ENCODE measurements around the gene NDUFB1.

DNA sequence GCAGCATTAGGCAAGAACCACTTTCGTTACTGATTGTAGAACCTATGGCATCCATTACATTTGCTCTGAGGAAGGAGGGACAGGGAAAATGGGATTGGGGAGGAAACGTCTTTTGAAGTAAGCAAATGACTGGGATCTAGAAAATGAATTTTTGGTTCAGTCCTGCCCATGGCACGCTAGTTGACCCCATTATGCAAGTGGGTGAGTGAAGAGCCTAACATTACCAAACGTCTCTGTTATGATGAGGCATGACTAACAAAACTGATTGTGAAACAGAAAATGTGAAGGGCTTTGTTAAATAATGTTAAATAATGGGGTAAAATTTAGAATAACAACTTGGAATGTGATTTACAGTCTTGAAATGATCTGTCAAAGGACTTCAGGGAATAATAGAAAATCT lies 39.1 kb upstream of the NDUFB1 start:
- TF ChIP-seq, protein P1, sequence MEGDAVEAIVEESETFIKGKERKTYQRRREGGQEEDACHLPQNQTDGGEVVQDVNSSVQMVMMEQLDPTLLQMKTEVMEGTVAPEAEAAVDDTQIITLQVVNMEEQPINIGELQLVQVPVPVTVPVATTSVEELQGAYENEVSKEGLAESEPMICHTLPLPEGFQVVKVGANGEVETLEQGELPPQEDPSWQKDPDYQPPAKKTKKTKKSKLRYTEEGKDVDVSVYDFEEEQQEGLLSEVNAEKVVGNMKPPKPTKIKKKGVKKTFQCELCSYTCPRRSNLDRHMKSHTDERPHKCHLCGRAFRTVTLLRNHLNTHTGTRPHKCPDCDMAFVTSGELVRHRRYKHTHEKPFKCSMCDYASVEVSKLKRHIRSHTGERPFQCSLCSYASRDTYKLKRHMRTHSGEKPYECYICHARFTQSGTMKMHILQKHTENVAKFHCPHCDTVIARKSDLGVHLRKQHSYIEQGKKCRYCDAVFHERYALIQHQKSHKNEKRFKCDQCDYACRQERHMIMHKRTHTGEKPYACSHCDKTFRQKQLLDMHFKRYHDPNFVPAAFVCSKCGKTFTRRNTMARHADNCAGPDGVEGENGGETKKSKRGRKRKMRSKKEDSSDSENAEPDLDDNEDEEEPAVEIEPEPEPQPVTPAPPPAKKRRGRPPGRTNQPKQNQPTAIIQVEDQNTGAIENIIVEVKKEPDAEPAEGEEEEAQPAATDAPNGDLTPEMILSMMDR (IDR thresholded peaks at IDR 0.05): no peak
- no peak for TF ChIP-seq POLR2A (IDR thresholded peaks at IDR 0.05)

Data from heart left ventricle (tissue), 13 donors.